Stomach (tissue), 9 donors: ENCODE measurements around the gene ERC2. TPM values are rescaled to one million over a fixed set of nuclear protein-coding genes. Genes with fewer than 3 reads are reported as not detected.
"Not testable (repeated sequence)": the region's sequence is repeated elsewhere in the genome, so short reads cannot be mapped to it uniquely, and the experiment has no call there.

Experiments
- DNase-seq, 2 donors: peaks; one replicate each; pipeline versions ENCODE4 v3.0.0 to v3.0.0-alpha.2; 2013 to 2019
- H3K27ac ChIP-seq, 5 donors: fragments of 200-600 bp in 4 of 5; sonication (generic) in 4 of 5; one replicate each; pipeline ENCODE4 v1.5.1; 2013 to 2019; ENCODE audit warnings: mild to moderate bottlenecking in 1 of 5, moderate library complexity in 1 of 5
- H3K27me3 ChIP-seq, 3 donors: fragments of 200-600 bp; sonication (generic); one replicate each; pipeline ENCODE4 v1.5.1; 2017 to 2019; ENCODE audit warnings: mixed run types in 1 of 3
- H3K36me3 ChIP-seq, 4 donors: fragments of 200-600 bp; sonication (generic); 1 replicate in 3 of 4; 2 replicates in 1 of 4; pipeline ENCODE4 v1.5.1; 2016 to 2019
- H3K4me1 ChIP-seq, 4 donors: fragments of 200-600 bp; sonication (generic); one replicate each; pipeline ENCODE4 v1.5.1; 2016 to 2019
- H3K4me3 ChIP-seq, 4 donors: fragments of 200-600 bp; sonication (generic) in 3 of 4; one replicate each; pipeline ENCODE4 v1.5.1; 2016 to 2019; ENCODE audit warnings: mild to moderate bottlenecking in 1 of 4
- H3K9me3 ChIP-seq, 4 donors: fragments of 200-600 bp; sonication (generic); one replicate each; pipeline ENCODE4 v1.5.1; 2016 to 2019
- CTCF ChIP-seq, 7 experiments: fragments of 450-650 bp in 4 of 7; fragments of 200-600 bp in 3 of 7; sonication (generic) in 3 of 7; IDR thresholded peaks; one replicate each; pipeline ENCODE4 v1.5.1; 2016 to 2019; ENCODE audit warnings: antibody characterized with exemption in 7 of 7, control low read depth in 2 of 7, mild to moderate bottlenecking in 1 of 7
- EP300 ChIP-seq: sonication (generic); formaldehyde crosslinking; IDR thresholded peaks from one replicate; pipeline ENCODE4 v1.6.1; 2017; ENCODE audit warnings: antibody characterized with exemption
- POLR2A ChIP-seq, 4 donors: fragments of 450-650 bp; IDR thresholded peaks; one replicate each; pipeline ENCODE4 v1.6.1; 2016; ENCODE audit warnings: antibody characterized with exemption in 4 of 4, control low read depth in 2 of 4, mild to moderate bottlenecking in 1 of 4, moderate library complexity in 1 of 4
- POLR2AphosphoS5 ChIP-seq, 3 donors: sonication (generic); formaldehyde crosslinking; IDR thresholded peaks; one replicate each; pipeline ENCODE4 v1.6.1; 2016; ENCODE audit warnings: antibody characterized with exemption in 3 of 3
- WGBS, 5 donors: extraction: QIAGEN DNeasy Blood & Tissue Kit in 3 of 5; methylation state at CpG; one replicate each; pipeline versions ENCODE4 v1.1.5 to v1.1.7; 2013 to 2018; 5-methylcytosine and 5-hydroxymethylcytosine counted together
- intact Hi-C: fragments of 100-400 bp; cut with DNase I; formaldehyde crosslinking; loops from one replicate; pipeline ENCODE4 v1.15.1; 2023; ENCODE audit warnings: low total_unique reads
- polyA plus RNA-seq, 3 donors: library from polyadenylated mRNA; stranded (reverse); fragments of 200-250 nt; gene quantifications; one replicate each; pipeline ENCODE4 v1.2.3, GENCODE V29; 2013
- total RNA-seq, 5 donors: library from RNA; depleted of rRNA; stranded (reverse); fragments of >200 nt; gene quantifications; one replicate each; pipeline versions ENCODE4 v1.1.0 to v1.2.3, GENCODE V29; 2014 to 2016
- donor health status: healthy with polysubstance abuse.
- donor health status: Bipolar disorder and iron deficiency.
- donor health status: healthy.

The ERC2 gene
- total and polyA plus RNA-seq, 8 donors: 0.43 to 3.1 (median 1.3) TPM; not detected in 2

GRCh38 chr3:56019490-56020146 is 448.6 kb downstream of the ERC2 start:
- no peak for TF ChIP-seq CTCF (IDR thresholded peaks at IDR 0.05)
- TF ChIP-seq POLR2AphosphoS5 (IDR thresholded peaks at IDR 0.05): peak in 2 of 3 donors; percentile 67 to 75
- no peak for TF ChIP-seq EP300
- no peak for TF ChIP-seq POLR2A (IDR thresholded peaks at IDR 0.05)
- intact Hi-C loops: no loop called here
- 12 to 28% (median 19%) methylated on average over 4 of the region's 4 CpGs for WGBS, 5 donors
- no peak overlapping the region for H3K27ac ChIP-seq
- peaks cover 0 to 22% (median 7%) of the 10 kb centered on the region in 4 donors for H3K4me1 ChIP-seq
- no peaks in the 10 kb centered on the region for H3K9me3 ChIP-seq
- no peaks in the 10 kb centered on the region for H3K27me3 ChIP-seq
- no peaks in the 10 kb centered on the region for H3K36me3 ChIP-seq
- peak; percentile 40 to 80 for DNase-seq
- no peak overlapping the region for H3K4me3 ChIP-seq

GRCh38 chr3:56015374-56015773 is 452.9 kb downstream of the ERC2 start:
- DNase-seq, intact Hi-C loops, H3K36me3 ChIP-seq, H3K27ac ChIP-seq, H3K9me3 ChIP-seq, H3K4me3 ChIP-seq, H3K27me3 ChIP-seq: not testable (repeated sequence)
- H3K4me1 ChIP-seq: peaks cover 0 to 27% (median 11%) of the 10 kb centered on the region in 4 donors
- WGBS, 5 donors: 76 to 91% (median 87%) methylated on average over 1 of the region's 1 CpG

GRCh38 chr3:56012721-56013120 is 455.5 kb downstream of the ERC2 start:
- peaks cover 0 to 9% (median 0%) of the 10 kb centered on the region in 3 donors for H3K27me3 ChIP-seq
- no peak overlapping the region for H3K27ac ChIP-seq
- intact Hi-C loops: no loop called here
- no peaks in the 10 kb centered on the region for H3K9me3 ChIP-seq
- peaks cover 0 to 9% (median 4%) of the 10 kb centered on the region in 4 donors for H3K4me1 ChIP-seq
- whole genome bisulfite sequencing, 5 donors: 31 to 71% (median 46%) methylated on average over 4 of the region's 4 CpGs
- peak in 1 of 2 donors; percentile 41 for DNase-seq
- TF ChIP-seq EP300 (no peak), POLR2AphosphoS5 (IDR thresholded peaks at IDR 0.05) (peak in 2 of 3 donors; percentile 75 to 77)
- H3K36me3 ChIP-seq: no peaks in the 10 kb centered on the region
- no peak overlapping the region for H3K4me3 ChIP-seq

GRCh38 chr3:56005196-56005805 is 463.0 kb downstream of the ERC2 start:
- no peak for TF ChIP-seq CTCF (IDR thresholded peaks at IDR 0.05)
- no peak for TF ChIP-seq POLR2AphosphoS5 (IDR thresholded peaks at IDR 0.05)
- Histone ChIP-seq H3K4me3 (no peak overlapping the region), H3K27me3 (no peaks in the 10 kb centered on the region), H3K36me3 (no peaks in the 10 kb centered on the region), H3K4me1 (no peaks in the 10 kb centered on the region), H3K27ac (no peak overlapping the region), H3K9me3 (no peaks in the 10 kb centered on the region)
- intact Hi-C loops: no loop called here
- 72 to 83% (median 81%) methylated on average over 6 of the region's 6 CpGs for WGBS, 5 donors
- DNase-seq: no peak

DNA sequence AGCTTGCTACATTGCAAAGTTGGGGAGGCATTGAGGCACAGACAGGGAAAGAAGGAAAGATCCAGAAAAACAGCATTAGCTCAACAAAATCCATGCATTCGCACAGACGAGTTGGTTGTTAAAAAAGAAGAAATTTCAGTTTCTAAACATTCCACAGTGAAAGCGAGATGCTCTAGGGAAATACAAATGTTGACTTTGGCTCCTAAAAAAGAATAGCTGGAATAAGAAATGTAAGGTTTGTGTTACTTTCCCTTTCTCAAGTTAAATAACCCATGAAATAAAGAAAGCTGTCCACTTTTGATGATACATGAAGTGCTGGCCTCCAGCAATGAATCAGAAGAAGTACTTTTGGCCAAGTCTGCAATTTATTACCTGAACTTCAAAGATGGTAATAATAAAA is 465.1 kb downstream of the ERC2 start:
- Histone ChIP-seq H3K4me1 (no peaks in the 10 kb centered on the region), H3K27ac (no peak overlapping the region), H3K27me3 (no peaks in the 10 kb centered on the region), H3K4me3 (no peak overlapping the region), H3K9me3 (no peaks in the 10 kb centered on the region), H3K36me3 (no peaks in the 10 kb centered on the region)
- TF ChIP-seq CTCF (IDR thresholded peaks at IDR 0.05): no peak
- TF ChIP-seq POLR2A (IDR thresholded peaks at IDR 0.05): no peak
- no peak for TF ChIP-seq POLR2AphosphoS5 (IDR thresholded peaks at IDR 0.05)
- TF ChIP-seq EP300: no peak
- DNase-seq: no peak
- WGBS, 5 donors: 47 to 66% (median 54%) methylated on average over 3 of the region's 3 CpGs
- intact Hi-C loops: no loop called here
